HepG2 (cell line): ENCODE data around the gene ZNF511. TPM values are rescaled to one million over a fixed set of nuclear protein-coding genes. Genes with fewer than 3 reads are reported as not detected.
A peak's percentile ranks its signal among the peaks of the same experiment; 100 is the strongest.

Source experiments
- AKAP8 ChIP-seq: sonication (generic); formaldehyde crosslinking; IDR thresholded peaks from 2 replicates; pipeline ENCODE4 v1.5.1; 2020; ENCODE audit warnings: mild to moderate bottlenecking, missing genetic modification reagents
- BCLAF1 ChIP-seq: fragments of 450-650 bp; IDR thresholded peaks from 2 replicates; pipeline ENCODE4 v1.6.1; 2017; ENCODE audit warnings: mild to moderate bottlenecking
- CREB3 ChIP-seq: sonication (generic); formaldehyde crosslinking; IDR thresholded peaks from 2 replicates; pipeline ENCODE4 v1.5.0; 2020; ENCODE audit warnings: missing genetic modification reagents
- DMTF1 ChIP-seq: sonication (generic); formaldehyde crosslinking; IDR thresholded peaks from 2 replicates; pipeline ENCODE4 v1.4.0; 2020; ENCODE audit warnings: mild to moderate bottlenecking, missing genetic modification reagents
- HOXA3 ChIP-seq: sonication (generic); formaldehyde crosslinking; IDR thresholded peaks from 2 replicates; pipeline ENCODE4 v1.5.0; 2020; ENCODE audit warnings: missing genetic modification reagents
- KLF16 ChIP-seq, 2 experiments: sonication (generic) in 1 of 2; formaldehyde crosslinking in 1 of 2; IDR thresholded peaks; 2 replicates each; pipeline versions ENCODE4 v1.6.1 to v1.8.0; 2016 to 2023; ENCODE audit warnings: missing genetic modification reagents in 2 of 2, missing compliant biosample characterization in 1 of 2
- NR2F2 ChIP-seq: IDR thresholded peaks from 2 replicates; pipeline ENCODE4 v1.6.1; 2012; ENCODE audit warnings: low read depth, inconsistent platforms, borderline replicate concordance
- PHF21A ChIP-seq: sonication (generic); formaldehyde crosslinking; IDR thresholded peaks from 2 replicates; pipeline ENCODE4 v1.5.0; 2020; ENCODE audit warnings: mild to moderate bottlenecking, missing genetic modification reagents
- SMAD9 ChIP-seq: sonication (generic); formaldehyde crosslinking; IDR thresholded peaks from 2 replicates; pipeline ENCODE4 v1.5.1; 2020; ENCODE audit warnings: mild to moderate bottlenecking, missing genetic modification reagents
- SNAI1 ChIP-seq: sonication (generic); formaldehyde crosslinking; IDR thresholded peaks from 2 replicates; pipeline ENCODE4 v1.5.0; 2020; ENCODE audit warnings: mild to moderate bottlenecking, missing genetic modification reagents, borderline replicate concordance
- SP1 ChIP-seq, 2 experiments: fragments of 450-650 bp in 1 of 2; sonication (generic) in 1 of 2; formaldehyde crosslinking in 1 of 2; IDR thresholded peaks; 2 replicates each; pipeline versions ENCODE4 v1.4.0 to v1.6.1; 2016 to 2020; ENCODE audit warnings: missing genetic modification reagents in 1 of 2
- STAT6 ChIP-seq: sonication (generic); formaldehyde crosslinking; IDR thresholded peaks from 2 replicates; pipeline ENCODE4 v1.4.0; 2020; ENCODE audit warnings: missing genetic modification reagents, mild to moderate bottlenecking, borderline replicate concordance
- TARDBP ChIP-seq: sonication (generic); formaldehyde crosslinking; IDR thresholded peaks from 2 replicates; pipeline ENCODE4 v1.8.0; 2022; ENCODE audit warnings: mild to moderate bottlenecking, missing genetic modification reagents
- TBP ChIP-seq: sonication (generic); formaldehyde crosslinking; IDR thresholded peaks from 2 replicates; pipeline ENCODE4 v1.5.0; 2020; ENCODE audit warnings: missing genetic modification reagents
- TGIF2 ChIP-seq: IDR thresholded peaks from 2 replicates; pipeline ENCODE4 v1.6.1; 2016; ENCODE audit warnings: control low read depth, missing compliant biosample characterization
- ZNF12 ChIP-seq: sonication (generic); formaldehyde crosslinking; IDR thresholded peaks from 2 replicates; pipeline ENCODE4 v1.5.0; 2020; ENCODE audit warnings: missing genetic modification reagents
- ZNF784 ChIP-seq: sonication (generic); formaldehyde crosslinking; IDR thresholded peaks from 2 replicates; pipeline ENCODE4 v1.5.1; 2020; ENCODE audit warnings: missing genetic modification reagents, mild to moderate bottlenecking, borderline replicate concordance
- polyA plus RNA-seq, 8 experiments: library from polyadenylated mRNA; depleted of rRNA in 3 of 8; stranded (reverse) in 7 of 8; unstranded in 1 of 8; fragments of >200 nt; fragmentation: Illumina TruSeq in 4 of 8; extraction: Trizol in 4 of 8; gene quantifications; 2 replicates each; pipeline versions ENCODE4 v1.2.1 to v1.2.3, GENCODE V29; 2011 to 2016; ENCODE audit warnings: low read depth in 4 of 8, missing spikeins in 1 of 8, mixed read lengths in 1 of 8; ENCODE audit not compliant: insufficient read depth in 1 of 8
- total RNA-seq, 5 experiments: library from RNA; depleted of rRNA; stranded (reverse); fragments of >200 nt; fragmentation: Illumina TruSeq; extraction: Trizol; gene quantifications; 2 replicates each; pipeline ENCODE4 v1.2.3, GENCODE V29; 2016; ENCODE audit warnings: low read depth in 1 of 5

Gene ZNF511
- total and polyA plus RNA-seq, 2 of the 13 experiments (the other 11 are each of a cell fraction or from before 2014, with no cell fraction given): 35.6 to 66.4 TPM

- no peak for TF ChIP-seq BCLAF1
- TF ChIP-seq PHF21A (CRISPR knock-in tag): peak; percentile 64; the same call in 1 of the 2 replicates
- peak in 1 of 2 experiments; percentile 55; a peak in 1 of 4 replicates for TF ChIP-seq KLF16 (CRISPR knock-in tag; IDR thresholded peaks at IDR 0.05)
- no peak for TF ChIP-seq SP1 (IDR thresholded peaks at IDR 0.05)
- peak; percentile 75 for TF ChIP-seq SP1 (CRISPR knock-in tag; IDR thresholded peaks at IDR 0.05)
- peak; percentile 33; the same call in 1 of the 2 replicates for TF ChIP-seq HOXA3 (CRISPR knock-in tag)
- no peak for TF ChIP-seq AKAP8 (CRISPR knock-in tag)
- no peak for TF ChIP-seq TGIF2 (CRISPR knock-in tag)
- TF ChIP-seq DMTF1 (CRISPR knock-in tag): no peak
- peak; percentile 41; the same call in 1 of the 2 replicates for TF ChIP-seq TARDBP (CRISPR knock-in tag)
- TF ChIP-seq CREB3 (CRISPR knock-in tag): peak; percentile 16; the same call in 1 of the 2 replicates
- TF ChIP-seq SNAI1: no peak
- peak; percentile 67; the same call in 1 of the 2 replicates for TF ChIP-seq ZNF784 (CRISPR knock-in tag)
- TF ChIP-seq STAT6 (CRISPR knock-in tag): 0 out of 2 replicates have a peak, but pooled peaks have one; percentile 37
- TF ChIP-seq TBP (CRISPR knock-in tag): no peak
- peak; percentile 9; the same call in 1 of the 2 replicates for TF ChIP-seq NR2F2
- TF ChIP-seq SMAD9: no peak
- no peak for TF ChIP-seq ZNF12 (CRISPR knock-in tag)
These were observed 48.8 kb downstream of the ZNF511 start, which contains the start of gene FUOM (continued) for GRCh38 chr10:133357285-133358161.
